A549 treated with DMSO at 1 μM for 4 hours (cell line): ENCODE results near the gene HNRNPM. TPM values are rescaled to one million over a fixed set of nuclear protein-coding genes. Genes with fewer than 3 reads are reported as not detected.

ENCODE experiments used
- total RNA-seq: library from RNA; stranded (reverse); fragments of 200-300 nt; extraction: Qiagen RNA extraction; gene quantifications from 5 replicates; pipeline ENCODE4 v1.2.3, GENCODE V29; 2022; ENCODE audit warnings: low read depth

The HNRNPM gene, protein sequence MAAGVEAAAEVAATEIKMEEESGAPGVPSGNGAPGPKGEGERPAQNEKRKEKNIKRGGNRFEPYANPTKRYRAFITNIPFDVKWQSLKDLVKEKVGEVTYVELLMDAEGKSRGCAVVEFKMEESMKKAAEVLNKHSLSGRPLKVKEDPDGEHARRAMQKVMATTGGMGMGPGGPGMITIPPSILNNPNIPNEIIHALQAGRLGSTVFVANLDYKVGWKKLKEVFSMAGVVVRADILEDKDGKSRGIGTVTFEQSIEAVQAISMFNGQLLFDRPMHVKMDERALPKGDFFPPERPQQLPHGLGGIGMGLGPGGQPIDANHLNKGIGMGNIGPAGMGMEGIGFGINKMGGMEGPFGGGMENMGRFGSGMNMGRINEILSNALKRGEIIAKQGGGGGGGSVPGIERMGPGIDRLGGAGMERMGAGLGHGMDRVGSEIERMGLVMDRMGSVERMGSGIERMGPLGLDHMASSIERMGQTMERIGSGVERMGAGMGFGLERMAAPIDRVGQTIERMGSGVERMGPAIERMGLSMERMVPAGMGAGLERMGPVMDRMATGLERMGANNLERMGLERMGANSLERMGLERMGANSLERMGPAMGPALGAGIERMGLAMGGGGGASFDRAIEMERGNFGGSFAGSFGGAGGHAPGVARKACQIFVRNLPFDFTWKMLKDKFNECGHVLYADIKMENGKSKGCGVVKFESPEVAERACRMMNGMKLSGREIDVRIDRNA
- total RNA-seq, result 231 to 250 TPM (median 235 TPM) in 5 replicates

DNA sequence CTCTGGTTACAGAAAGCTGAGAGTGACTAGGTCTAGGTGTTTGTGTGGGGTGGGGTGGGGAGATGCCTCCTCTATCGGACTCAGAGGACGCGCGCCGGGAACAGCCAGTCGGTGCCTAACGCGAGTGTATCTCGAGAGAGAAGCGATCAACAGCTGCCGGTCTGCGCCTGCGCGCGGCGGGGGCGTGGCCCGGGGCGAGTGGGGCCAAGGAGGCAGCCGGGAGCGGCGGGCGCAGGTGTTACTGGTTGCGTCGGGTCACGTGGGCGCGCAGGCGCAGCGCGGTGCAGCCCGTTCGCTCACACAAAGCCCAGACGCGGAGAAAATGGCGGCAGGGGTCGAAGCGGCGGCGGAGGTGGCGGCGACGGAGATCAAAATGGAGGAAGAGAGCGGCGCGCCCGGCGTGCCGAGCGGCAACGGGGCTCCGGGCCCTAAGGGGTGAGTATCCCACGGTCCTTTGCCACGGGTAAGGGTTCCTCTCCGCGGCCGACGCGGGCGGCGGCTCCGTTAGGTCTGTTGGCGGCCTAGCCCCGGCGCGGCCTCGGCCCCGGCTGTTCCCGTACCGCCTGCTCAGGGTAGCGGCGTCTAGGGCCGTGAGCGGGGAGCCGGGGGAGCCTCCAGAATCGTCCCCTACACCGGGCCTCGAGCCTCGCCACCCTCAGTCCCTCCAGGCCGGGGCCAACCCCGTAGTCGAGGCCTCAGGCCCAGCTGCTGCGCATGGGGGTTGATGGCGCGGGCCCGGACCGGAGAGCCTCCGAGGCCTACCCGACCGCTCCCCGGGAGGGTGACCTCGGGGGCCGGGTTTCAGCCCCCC lies at the start of gene HNRNPM:
Gene HNRNPM, plus strand, starts transcription at position 299 of the 811 bp plus-strand sequence. Its CDS starts 24 bp downstream, at position 323.

DNA sequence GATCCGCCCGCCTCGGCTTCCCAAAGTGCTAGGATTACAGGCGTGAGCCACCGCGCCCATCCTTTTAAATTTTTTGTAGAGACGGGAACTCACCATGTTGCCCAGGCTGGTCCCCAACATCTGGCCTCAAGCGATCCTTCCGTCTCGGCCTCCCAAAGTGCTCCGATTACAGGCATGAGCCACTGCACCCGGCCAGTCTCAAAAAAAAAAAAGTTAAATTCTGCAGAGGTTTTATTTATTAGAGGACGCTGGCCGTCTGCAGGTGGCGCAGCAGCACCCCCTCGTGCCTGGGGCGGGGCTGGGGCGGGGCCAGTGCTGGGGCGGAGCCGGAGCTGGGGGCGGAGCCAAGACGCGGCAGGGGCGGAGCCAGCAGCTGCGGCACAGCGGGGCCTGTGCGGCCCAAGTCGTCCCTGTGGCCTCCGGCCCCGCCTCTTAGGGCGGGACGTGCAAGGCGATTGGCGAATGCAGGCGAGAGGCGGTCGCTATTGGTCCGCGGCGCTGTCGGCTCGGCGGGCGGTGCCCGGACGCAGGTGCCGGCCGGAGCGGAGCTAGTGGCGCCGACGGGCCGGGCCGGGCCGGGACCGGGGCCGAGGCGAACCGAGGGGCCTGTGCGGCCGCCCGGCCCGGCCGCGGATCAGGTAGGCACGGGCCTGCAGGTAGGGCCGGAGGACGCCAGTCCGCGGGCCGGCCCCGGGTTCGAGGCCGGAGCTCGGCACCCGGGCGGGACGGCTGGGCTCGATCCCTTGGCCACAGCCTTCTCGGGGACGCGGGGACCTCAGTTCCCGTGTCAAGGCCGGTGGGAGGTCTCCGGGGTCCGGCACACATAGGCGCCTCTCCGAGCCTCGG lies 31.8 kb upstream of the HNRNPM start, which contains the start of gene MARCHF2:
Gene MARCHF2, plus strand, starts transcription at position 523 of the 846 bp plus-strand sequence. CDS start 8,536 bp downstream, outside the sequence.

DNA sequence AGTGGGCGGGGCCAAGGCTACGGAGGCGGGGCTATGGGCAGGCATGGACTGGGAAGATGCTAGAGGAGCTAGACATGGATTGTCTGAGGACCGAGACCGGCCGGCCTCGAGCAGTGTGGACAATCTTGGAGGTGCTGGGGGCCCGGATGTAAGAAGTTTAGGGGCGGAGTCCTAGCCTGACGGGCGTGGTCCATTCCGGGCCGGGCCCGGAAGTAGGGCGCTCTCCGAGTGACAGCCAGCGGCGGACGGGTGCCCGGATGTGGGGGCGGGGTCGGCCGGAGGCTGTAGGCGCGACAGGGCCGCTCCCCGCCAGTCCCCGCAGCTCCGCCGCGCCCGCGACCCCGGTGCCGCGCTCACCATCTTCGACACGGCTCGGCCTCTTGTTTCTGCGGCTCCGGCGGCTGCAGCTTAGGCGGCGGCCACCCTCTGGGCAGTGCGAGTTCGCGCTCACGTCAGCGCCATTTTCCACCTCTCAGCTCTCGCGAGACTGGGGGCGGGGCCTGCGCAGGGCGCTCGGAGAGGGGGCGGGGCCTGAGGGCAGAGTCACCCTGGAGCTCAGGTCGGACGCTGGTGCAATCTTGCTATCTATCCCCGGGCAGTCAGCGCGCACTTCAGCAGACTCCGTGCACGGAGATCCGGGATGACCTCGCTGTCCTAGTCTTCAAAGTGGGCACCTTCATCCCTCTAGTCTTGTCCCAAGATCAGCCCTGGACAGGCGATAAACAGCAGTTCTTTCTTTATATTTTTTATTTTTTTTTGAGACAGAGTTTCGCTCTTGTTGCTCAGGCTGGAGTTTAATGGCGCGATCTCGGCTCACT lies 69.1 kb downstream of the HNRNPM start, which contains the start of gene ZNF414:
Gene ZNF414, minus strand, starts transcription at position 481 of the 818 bp plus-strand sequence. Its CDS starts 121 bp downstream, at position 360.

Other genes with a start within 250 kb of the HNRNPM start
- 2.7 to 3.9 TPM (median 3.5 TPM) in 5 replicates for gene CERS4, start 235.6 kb upstream of the HNRNPM start, total RNA-seq
- gene CD320, start 136.6 kb upstream of the HNRNPM start, total RNA-seq, result 64.1 to 101 TPM (median 91.3 TPM) in 5 replicates
- 67.6 to 88.6 TPM (median 85.0 TPM) in 5 replicates for gene NDUFA7, start 123.6 kb upstream of the HNRNPM start, total RNA-seq
- 406 to 906 TPM (median 811 TPM) in 5 replicates for gene RPS28, start 123.5 kb upstream of the HNRNPM start, total RNA-seq
- 2.7 to 4.5 TPM (median 3.2 TPM) in 5 replicates for gene KANK3, start 101.7 kb upstream of the HNRNPM start, total RNA-seq
- 41.1 to 55.3 TPM (median 50.4 TPM) in 5 replicates for gene ANGPTL4, start 80.8 kb upstream of the HNRNPM start, total RNA-seq
- gene RAB11B, start 54.6 kb upstream of the HNRNPM start, total RNA-seq, result 74.0 to 98.5 TPM (median 81.5 TPM) in 5 replicates
- gene MARCHF2, start 31.7 kb upstream of the HNRNPM start, total RNA-seq, result 13.2 to 17.9 TPM (median 16.4 TPM) in 5 replicates
- 0.13 to 0.24 TPM (median 0.14 TPM) in 4 of 5 replicates, not detected in the other for gene PRAM1, start 57.7 kb downstream of the HNRNPM start, total RNA-seq
- gene ZNF414, start 69.2 kb downstream of the HNRNPM start, total RNA-seq, result 14.1 to 21.3 TPM (median 18.4 TPM) in 5 replicates
- gene MYO1F, start 132.5 kb downstream of the HNRNPM start, total RNA-seq, result 0.22 to 0.35 TPM (median 0.28 TPM) in 5 replicates
- gene ADAMTS10, start 165.7 kb downstream of the HNRNPM start, total RNA-seq, result 13.7 to 19.0 TPM (median 17.6 TPM) in 5 replicates
- not detected in 5 replicates for gene NFILZ, start 185.7 kb downstream of the HNRNPM start, total RNA-seq